ENCODE data around the gene VWA5B1.

VWA5B1 gene

GRCh38 chr1:20375563-20375962 lies 84.9 kb downstream of the VWA5B1 start:
- Histone ChIP-seq H3K4me3 (no peak overlapping the region), H3K27ac (no peak overlapping the region), H3K9ac (ENCODE audit: insufficient read length) (no peak overlapping the region), H3K9me3 (ENCODE audit: low read depth, low read length) (no peaks in the 10 kb centered on the region), H3K36me3 (ENCODE audit: insufficient read depth, low read length) (no peaks in the 10 kb centered on the region)
- TF ChIP-seq POLR2AphosphoS5 (IDR thresholded peaks at IDR 0.05; ENCODE audit: borderline replicate concordance, low read depth, low read length) (no peak), EZH2 (IDR thresholded peaks at IDR 0.05) (no peak), FOXP2 (optimal IDR thresholded peaks at IDR 0.05; ENCODE audit: control extremely low read depth, extremely low read length, insufficient read depth) (no peak)
- no peak for DNase-seq (ENCODE audit: low read depth, low spot score)

- Histone ChIP-seq H3K4me3 (no peak overlapping the region), H3K27ac (no peak overlapping the region), H3K36me3 (ENCODE audit: insufficient read depth, low read length) (no peaks in the 10 kb centered on the region), H3K9ac (ENCODE audit: insufficient read length) (no peak overlapping the region), H3K9me3 (ENCODE audit: low read depth, low read length) (no peaks in the 10 kb centered on the region)
- TF ChIP-seq POLR2AphosphoS5 (IDR thresholded peaks at IDR 0.05; ENCODE audit: borderline replicate concordance, low read depth, low read length) (no peak), EZH2 (IDR thresholded peaks at IDR 0.05) (no peak)
- DNase-seq (ENCODE audit: low read depth, low spot score) = no peak
Observed at GRCh38 chr1:20376171-20376570, 85.5 kb downstream of the VWA5B1 start.

DNA sequence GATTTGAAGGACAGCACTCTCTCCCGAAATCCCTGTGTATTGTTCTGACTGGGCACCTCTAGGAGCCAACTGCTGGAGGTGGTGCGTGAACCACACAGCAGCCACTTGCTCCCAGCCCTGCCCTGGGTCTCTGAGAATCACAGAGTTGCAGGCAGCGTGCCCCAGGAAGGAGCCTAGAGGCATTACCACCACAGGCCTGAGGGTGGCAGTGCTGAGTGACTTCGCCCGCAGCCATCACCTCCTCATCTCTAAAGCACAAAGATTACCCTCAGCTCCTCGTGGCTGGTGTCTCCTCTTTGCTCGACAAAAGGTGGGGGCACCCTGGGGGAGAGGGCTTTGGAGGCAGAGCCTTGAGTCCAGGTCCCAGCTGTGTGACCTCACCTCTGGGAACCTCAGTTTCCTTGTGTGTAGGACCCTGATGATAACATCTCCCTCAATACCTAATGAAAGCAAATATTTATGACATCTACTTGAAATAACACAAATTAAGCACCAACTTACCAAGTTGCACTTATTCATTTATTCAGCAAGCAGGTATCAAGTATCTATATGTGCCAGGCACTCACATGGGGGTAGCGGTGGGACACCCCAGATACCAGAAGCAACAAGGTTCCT lies 86.3 kb downstream of the VWA5B1 start:
- no peak overlapping the region for H3K9ac ChIP-seq (ENCODE audit: insufficient read length)
- H3K36me3 ChIP-seq (ENCODE audit: insufficient read depth, low read length) = no peaks in the 10 kb centered on the region
- TF ChIP-seq FOXP2 (optimal IDR thresholded peaks at IDR 0.05; ENCODE audit: control extremely low read depth, extremely low read length, insufficient read depth) (no peak), EZH2 (IDR thresholded peaks at IDR 0.05) (no peak), POLR2AphosphoS5 (IDR thresholded peaks at IDR 0.05; ENCODE audit: borderline replicate concordance, low read depth, low read length) (no peak)
- H3K4me3 ChIP-seq = no peak overlapping the region
- H3K27ac ChIP-seq = no peak overlapping the region
- no peak for DNase-seq (ENCODE audit: low read depth, low spot score)
- no peaks in the 10 kb centered on the region for H3K9me3 ChIP-seq (ENCODE audit: low read depth, low read length)

DNA sequence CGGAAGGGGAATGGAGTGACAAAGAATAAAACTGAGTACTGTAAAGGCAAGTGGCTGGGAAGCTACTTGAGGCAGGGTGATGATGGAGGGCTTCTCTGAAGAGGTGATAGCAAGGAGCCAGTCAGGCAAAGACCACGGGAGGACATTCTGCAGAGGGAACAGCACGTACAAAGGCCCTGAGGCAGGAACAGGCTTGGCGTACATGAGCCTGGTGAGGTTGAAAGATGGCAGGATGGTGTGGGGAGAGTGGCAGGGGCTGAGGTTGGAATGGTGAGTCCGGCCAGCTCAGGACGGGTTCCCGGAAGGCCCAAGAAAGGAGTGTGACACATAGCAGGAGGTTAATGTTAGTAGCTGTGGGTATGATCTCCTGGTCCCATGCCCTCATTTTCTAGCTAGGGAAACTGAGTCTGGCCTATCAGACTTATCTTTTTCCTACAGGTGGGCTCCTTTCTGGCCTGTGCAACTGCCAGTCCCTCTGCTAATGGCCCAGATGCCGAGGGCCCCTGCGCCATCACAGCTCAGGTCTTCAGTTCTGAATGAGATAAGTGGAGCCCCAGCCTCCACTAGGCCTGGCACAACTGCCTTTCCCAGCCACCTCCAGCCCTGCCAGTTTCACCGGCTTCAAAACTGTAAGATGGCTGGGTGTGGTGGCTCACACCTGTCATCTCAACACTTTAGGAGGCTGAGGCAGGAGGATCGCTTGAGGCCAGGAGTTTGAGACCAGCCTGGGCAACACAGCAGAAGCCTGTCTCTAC lies 87.0 kb downstream of the VWA5B1 start:
- Histone ChIP-seq H3K27ac (no peak overlapping the region), H3K36me3 (ENCODE audit: insufficient read depth, low read length) (no peaks in the 10 kb centered on the region), H3K4me3 (no peak overlapping the region), H3K9ac (ENCODE audit: insufficient read length) (no peak overlapping the region), H3K9me3 (ENCODE audit: low read depth, low read length) (no peaks in the 10 kb centered on the region)
- TF ChIP-seq EZH2 (IDR thresholded peaks at IDR 0.05) = no peak
- no peak for TF ChIP-seq FOXP2 (optimal IDR thresholded peaks at IDR 0.05; ENCODE audit: control extremely low read depth, extremely low read length, insufficient read depth)
- DNase-seq (ENCODE audit: low read depth, low spot score) = no peak

DNA sequence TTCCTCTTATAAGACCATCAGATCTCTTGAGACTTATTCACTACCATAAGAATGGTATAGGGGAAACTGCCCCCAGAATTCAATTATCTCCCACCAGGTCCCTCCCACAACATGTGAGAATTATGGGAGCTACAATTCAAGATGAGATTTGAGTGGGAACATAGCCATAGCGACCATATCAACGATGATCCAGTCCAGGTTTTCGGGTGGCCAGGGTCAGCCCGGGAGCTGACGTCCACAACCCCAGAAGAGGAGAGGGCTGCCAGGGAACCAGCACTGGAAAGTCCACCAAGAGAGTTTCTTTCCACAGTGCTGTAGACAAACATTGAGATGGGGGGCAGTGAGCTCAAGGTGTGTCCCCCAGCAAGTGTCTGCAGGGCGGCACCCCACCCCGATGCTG lies 88.4 kb downstream of the VWA5B1 start:
- TF ChIP-seq EZH2 (IDR thresholded peaks at IDR 0.05) = no peak
- TF ChIP-seq POLR2AphosphoS5 (IDR thresholded peaks at IDR 0.05; ENCODE audit: borderline replicate concordance, low read depth, low read length) = no peak
- no peak for TF ChIP-seq FOXP2 (optimal IDR thresholded peaks at IDR 0.05; ENCODE audit: control extremely low read depth, extremely low read length, insufficient read depth)
- H3K36me3 ChIP-seq (ENCODE audit: insufficient read depth, low read length) = no peaks in the 10 kb centered on the region
- H3K9me3 ChIP-seq (ENCODE audit: low read depth, low read length) = no peaks in the 10 kb centered on the region
- H3K4me3 ChIP-seq = no peak overlapping the region
- H3K27ac ChIP-seq = no peak overlapping the region
- DNase-seq (ENCODE audit: low read depth, low spot score) = no peak
- no peak overlapping the region for H3K9ac ChIP-seq (ENCODE audit: insufficient read length)

DNA sequence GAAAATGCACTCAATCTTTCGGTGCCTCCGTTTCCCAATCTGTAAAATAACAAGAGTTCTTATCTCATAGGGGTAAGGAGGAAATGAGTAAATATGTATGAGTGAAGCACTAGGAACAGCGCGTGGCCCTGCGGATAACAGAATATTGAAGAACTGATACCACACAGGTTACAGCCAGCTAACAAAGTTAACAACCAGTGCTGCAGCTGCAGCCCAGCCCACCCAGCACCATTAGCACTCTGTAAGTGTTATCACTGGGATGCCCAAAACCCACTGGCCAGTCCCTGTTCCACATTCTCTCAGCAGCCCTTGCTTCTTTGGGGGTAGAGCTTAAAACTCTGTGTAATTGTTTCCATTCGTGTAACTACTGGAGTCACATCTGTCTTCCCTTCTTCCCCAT lies 89.5 kb downstream of the VWA5B1 start:
- no peak overlapping the region for H3K4me3 ChIP-seq
- no peaks in the 10 kb centered on the region for H3K9me3 ChIP-seq (ENCODE audit: low read depth, low read length)
- no peak for TF ChIP-seq EZH2 (IDR thresholded peaks at IDR 0.05)
- no peak for TF ChIP-seq POLR2AphosphoS5 (IDR thresholded peaks at IDR 0.05; ENCODE audit: borderline replicate concordance, low read depth, low read length)
- TF ChIP-seq FOXP2 (optimal IDR thresholded peaks at IDR 0.05; ENCODE audit: control extremely low read depth, extremely low read length, insufficient read depth) = no peak
- H3K36me3 ChIP-seq (ENCODE audit: insufficient read depth, low read length) = no peaks in the 10 kb centered on the region
- H3K9ac ChIP-seq (ENCODE audit: insufficient read length) = no peak overlapping the region
- DNase-seq (ENCODE audit: low read depth, low spot score) = no peak
- no peak overlapping the region for H3K27ac ChIP-seq

GRCh38 chr1:20380616-20381035 lies 90.0 kb downstream of the VWA5B1 start:
- no peak overlapping the region for H3K27ac ChIP-seq
- no peak overlapping the region for H3K4me3 ChIP-seq
- no peak for TF ChIP-seq FOXP2 (optimal IDR thresholded peaks at IDR 0.05; ENCODE audit: control extremely low read depth, extremely low read length, insufficient read depth)
- TF ChIP-seq POLR2AphosphoS5 (IDR thresholded peaks at IDR 0.05; ENCODE audit: borderline replicate concordance, low read depth, low read length) = no peak
- TF ChIP-seq EZH2 (IDR thresholded peaks at IDR 0.05) = no peak
- H3K9ac ChIP-seq (ENCODE audit: insufficient read length) = no peak overlapping the region
- DNase-seq (ENCODE audit: low read depth, low spot score) = no peak
- no peaks in the 10 kb centered on the region for H3K36me3 ChIP-seq (ENCODE audit: insufficient read depth, low read length)
- no peaks in the 10 kb centered on the region for H3K9me3 ChIP-seq (ENCODE audit: low read depth, low read length)

- no peak overlapping the region for H3K4me3 ChIP-seq
- no peaks in the 10 kb centered on the region for H3K9me3 ChIP-seq (ENCODE audit: low read depth, low read length)
- TF ChIP-seq FOXP2 (optimal IDR thresholded peaks at IDR 0.05; ENCODE audit: control extremely low read depth, extremely low read length, insufficient read depth) (no peak), POLR2AphosphoS5 (IDR thresholded peaks at IDR 0.05; ENCODE audit: borderline replicate concordance, low read depth, low read length) (no peak), EZH2 (IDR thresholded peaks at IDR 0.05) (no peak)
- H3K36me3 ChIP-seq (ENCODE audit: insufficient read depth, low read length) = no peaks in the 10 kb centered on the region
- H3K27ac ChIP-seq = no peak overlapping the region
- no peak overlapping the region for H3K9ac ChIP-seq (ENCODE audit: insufficient read length)
- no peak for DNase-seq (ENCODE audit: low read depth, low spot score)
Observed at GRCh38 chr1:20381045-20381641, 90.5 kb downstream of the VWA5B1 start.

Data from SK-N-MC (cell line).